ENCODE data around the gene THBD. TPM values are rescaled to one million over a fixed set of nuclear protein-coding genes. Genes with fewer than 3 reads are reported as not detected.

THBD gene
- total RNA-seq, 1 donor from 2014 or later, result 5.8 TPM

DNA sequence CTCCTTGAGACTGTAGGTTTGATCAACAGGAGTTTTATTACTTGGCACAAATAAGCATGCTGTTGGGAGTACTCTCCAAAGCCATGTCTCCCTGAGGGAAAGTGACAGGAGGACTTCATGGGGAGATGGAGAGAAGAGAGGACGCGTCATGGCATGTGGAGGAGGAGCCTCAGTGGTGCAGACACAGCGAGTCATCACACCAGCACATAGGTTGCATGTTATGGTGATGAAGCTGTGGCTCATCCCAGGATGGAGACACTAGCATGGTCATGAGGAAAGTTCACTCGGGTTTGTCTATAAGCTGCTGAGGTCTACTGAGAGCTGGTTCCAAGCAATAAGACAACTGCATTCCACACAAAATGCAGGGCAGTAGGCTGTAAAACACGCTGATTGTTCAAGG is 27.5 kb downstream of the THBD start:
- H3K9me3 Mint-ChIP-seq, result no peaks in the 10 kb centered on the region
- H3K4me3 Mint-ChIP-seq, result no peak overlapping the region
- TF ChIP-seq, protein P1, sequence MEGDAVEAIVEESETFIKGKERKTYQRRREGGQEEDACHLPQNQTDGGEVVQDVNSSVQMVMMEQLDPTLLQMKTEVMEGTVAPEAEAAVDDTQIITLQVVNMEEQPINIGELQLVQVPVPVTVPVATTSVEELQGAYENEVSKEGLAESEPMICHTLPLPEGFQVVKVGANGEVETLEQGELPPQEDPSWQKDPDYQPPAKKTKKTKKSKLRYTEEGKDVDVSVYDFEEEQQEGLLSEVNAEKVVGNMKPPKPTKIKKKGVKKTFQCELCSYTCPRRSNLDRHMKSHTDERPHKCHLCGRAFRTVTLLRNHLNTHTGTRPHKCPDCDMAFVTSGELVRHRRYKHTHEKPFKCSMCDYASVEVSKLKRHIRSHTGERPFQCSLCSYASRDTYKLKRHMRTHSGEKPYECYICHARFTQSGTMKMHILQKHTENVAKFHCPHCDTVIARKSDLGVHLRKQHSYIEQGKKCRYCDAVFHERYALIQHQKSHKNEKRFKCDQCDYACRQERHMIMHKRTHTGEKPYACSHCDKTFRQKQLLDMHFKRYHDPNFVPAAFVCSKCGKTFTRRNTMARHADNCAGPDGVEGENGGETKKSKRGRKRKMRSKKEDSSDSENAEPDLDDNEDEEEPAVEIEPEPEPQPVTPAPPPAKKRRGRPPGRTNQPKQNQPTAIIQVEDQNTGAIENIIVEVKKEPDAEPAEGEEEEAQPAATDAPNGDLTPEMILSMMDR (conservative IDR thresholded peaks at IDR 0.05), result no peak
- H3K4me1 Mint-ChIP-seq (ENCODE audit: unreplicated experiment), result peaks cover 21% of the 10 kb centered on the region
- no peak overlapping the region for H3K27ac Mint-ChIP-seq
- H3K27me3 Mint-ChIP-seq, result peaks cover 11% of the 10 kb centered on the region
- H3K36me3 Mint-ChIP-seq, result no peaks in the 10 kb centered on the region
- no peak for DNase-seq (ENCODE audit: extremely low spot score, unreplicated experiment)

DNA sequence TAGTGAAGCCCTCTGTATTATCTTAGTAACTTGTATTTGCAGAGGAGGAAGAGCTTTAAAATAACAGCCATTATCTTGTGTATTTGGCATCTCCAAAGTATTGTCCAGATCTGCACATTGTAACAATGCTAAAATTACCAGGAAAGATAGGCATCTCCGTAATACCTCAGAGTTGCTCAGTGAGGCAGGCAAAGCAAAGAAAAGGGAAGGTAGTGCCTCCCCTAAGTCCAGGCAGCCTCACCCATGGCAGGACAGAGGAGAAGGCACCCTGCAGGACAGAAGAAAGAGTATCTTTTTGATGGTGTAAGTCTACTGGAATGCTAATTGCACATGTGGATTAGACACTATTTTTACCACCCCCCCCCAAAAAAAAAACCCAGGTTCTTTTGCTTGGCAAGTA is 27.9 kb downstream of the THBD start:
- Mint-ChIP-seq H3K4me3 (no peak overlapping the region), H3K9me3 (no peaks in the 10 kb centered on the region), H3K36me3 (no peaks in the 10 kb centered on the region), H3K4me1 (ENCODE audit: unreplicated experiment) (peaks cover 21% of the 10 kb centered on the region), H3K27ac (no peak overlapping the region), H3K27me3 (peaks cover 9% of the 10 kb centered on the region)
- DNase-seq (ENCODE audit: extremely low spot score, unreplicated experiment), result no peak
- TF ChIP-seq, protein P1 (conservative IDR thresholded peaks at IDR 0.05), result no peak

DNA sequence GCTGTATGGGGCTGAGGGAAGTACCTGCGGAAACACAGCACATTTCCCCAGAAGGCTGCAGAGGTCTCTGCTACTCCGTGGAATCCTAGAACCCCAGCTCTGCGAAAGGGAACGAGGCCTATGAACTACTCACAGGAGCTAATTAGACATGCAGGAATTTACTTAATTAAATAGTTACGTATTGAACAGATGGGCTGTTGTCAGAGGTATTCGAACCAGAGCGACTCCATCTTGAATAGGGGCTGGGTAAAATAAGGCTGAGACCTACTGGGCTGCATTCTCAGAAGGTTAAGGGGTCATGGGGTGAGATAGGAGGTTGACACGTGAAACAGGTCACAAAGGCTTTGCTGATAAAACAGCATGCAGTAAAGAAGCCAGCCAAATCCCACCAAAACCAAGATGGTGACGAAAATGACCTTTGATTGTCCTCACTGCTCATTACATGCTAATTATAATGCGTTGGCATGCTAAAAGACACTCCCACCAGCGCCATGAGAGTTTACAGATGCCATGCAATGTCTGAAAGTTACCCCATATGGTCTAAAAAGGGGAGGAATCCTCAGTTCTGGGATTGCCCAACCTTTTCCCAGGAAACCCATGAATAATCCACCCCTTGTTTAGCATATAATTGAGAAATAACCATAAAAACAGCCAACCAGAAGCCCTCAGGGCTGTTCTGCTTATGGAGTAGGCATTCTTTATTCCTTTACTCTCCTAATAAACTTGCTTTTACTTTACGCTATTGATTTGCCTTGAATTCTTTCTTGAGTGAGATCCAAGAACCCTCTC is 29.0 kb downstream of the THBD start:
- Mint-ChIP-seq H3K9me3 (no peaks in the 10 kb centered on the region), H3K4me1 (ENCODE audit: unreplicated experiment) (peaks cover 21% of the 10 kb centered on the region), H3K4me3 (no peak overlapping the region), H3K27me3 (peaks cover 6% of the 10 kb centered on the region), H3K36me3 (no peaks in the 10 kb centered on the region), H3K27ac (no peak overlapping the region)
- TF ChIP-seq, protein P1 (conservative IDR thresholded peaks at IDR 0.05), result no peak
- no peak for DNase-seq (ENCODE audit: extremely low spot score, unreplicated experiment)

DNA sequence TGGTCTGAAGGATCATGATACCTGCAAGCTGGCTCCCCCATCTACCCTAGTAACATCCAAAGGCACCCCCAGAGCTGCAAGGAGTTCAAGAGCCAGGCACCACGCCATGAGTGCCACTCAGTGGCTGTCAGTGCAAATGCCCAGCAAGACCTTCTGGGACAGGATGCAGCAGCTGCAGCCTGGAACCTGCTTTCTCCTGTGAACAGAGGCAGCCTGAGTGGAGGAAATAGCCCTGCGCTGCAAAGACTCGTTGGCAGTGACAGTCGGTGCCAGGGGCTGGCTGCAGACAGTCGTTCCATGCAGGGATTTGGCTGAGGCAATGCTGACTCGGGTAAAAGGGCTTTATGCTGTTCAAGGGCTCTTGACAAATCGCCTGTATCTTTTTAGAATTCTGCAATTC is 30.1 kb downstream of the THBD start:
- Mint-ChIP-seq H3K27ac (no peak overlapping the region), H3K27me3 (peaks cover 6% of the 10 kb centered on the region)

DNA sequence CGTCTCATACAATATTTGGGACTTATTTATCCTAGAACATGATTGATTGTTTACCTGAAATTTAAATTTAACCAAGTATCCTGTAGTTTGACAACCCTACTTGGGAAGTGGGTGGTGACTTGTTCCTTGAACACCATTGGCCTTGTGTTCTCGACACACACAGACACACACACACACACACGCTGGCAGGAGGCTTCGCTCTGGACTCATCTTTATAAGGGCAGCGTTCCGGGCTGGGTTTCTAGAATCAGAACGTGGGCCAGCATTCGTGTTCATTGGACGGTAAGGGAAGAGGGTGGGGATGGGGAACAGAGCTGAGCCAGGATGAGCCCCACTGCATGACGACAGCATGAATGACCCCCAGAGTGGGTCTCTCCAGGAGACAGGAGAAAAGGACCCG is 30.5 kb downstream of the THBD start:
- Mint-ChIP-seq H3K27ac (no peak overlapping the region), H3K27me3 (peaks cover 6% of the 10 kb centered on the region), H3K4me3 (no peak overlapping the region), H3K9me3 (no peaks in the 10 kb centered on the region), H3K4me1 (ENCODE audit: unreplicated experiment) (peaks cover 12% of the 10 kb centered on the region), H3K36me3 (no peaks in the 10 kb centered on the region)
- TF ChIP-seq, protein P1 (conservative IDR thresholded peaks at IDR 0.05), result no peak
- no peak for DNase-seq (ENCODE audit: extremely low spot score, unreplicated experiment)

More for the DNA sequence above, 30.1 kb downstream of the THBD start:
- DNase-seq (ENCODE audit: extremely low spot score, unreplicated experiment), result no peak
- H3K4me3 Mint-ChIP-seq, result no peak overlapping the region
- TF ChIP-seq, protein P1 (conservative IDR thresholded peaks at IDR 0.05), result no peak
- H3K4me1 Mint-ChIP-seq (ENCODE audit: unreplicated experiment), result peaks cover 17% of the 10 kb centered on the region
- no peaks in the 10 kb centered on the region for H3K9me3 Mint-ChIP-seq
- no peaks in the 10 kb centered on the region for H3K36me3 Mint-ChIP-seq

All from type B pancreatic cell (in vitro differentiated cells).